Activated T-cell treated with anti-CD3 and anti-CD28 coated beads, Interleukin-2, amount 50 U/mL, for 4 hours (primary cell): ENCODE measurements around the gene IP6K2. TPM values are rescaled to one million over a fixed set of nuclear protein-coding genes. Genes with fewer than 3 reads are reported as not detected.
A peak's percentile ranks its signal among the peaks of the same experiment; 100 is the strongest.

Experiments
- ATAC-seq, 2 donors: fragments of 200-7000 bp; cut with Tn5 transposase; one replicate each; pipeline ENCODE4 v1.10.0; 2021
- DNase-seq: peaks from one replicate; pipeline ENCODE4 v3.0.0-alpha.2; 2020
- H3K27me3 Mint-ChIP-seq: one replicate; pipeline ENCODE4 v1.8.0; 2021; ENCODE audit warnings: low read depth, mixed read lengths
- H3K36me3 Mint-ChIP-seq: one replicate; pipeline ENCODE4 v1.8.0; 2022; ENCODE audit warnings: mixed read lengths; ENCODE audit not compliant: insufficient read depth
- H3K4me1 Mint-ChIP-seq: one replicate; pipeline ENCODE4 v1.8.0; 2021; ENCODE audit warnings: low read depth, mixed read lengths
- H3K4me3 Mint-ChIP-seq: one replicate; pipeline ENCODE4 v1.8.0; 2021; ENCODE audit warnings: mild to moderate bottlenecking, moderate library complexity, mixed read lengths
- H3K9me3 Mint-ChIP-seq: one replicate; pipeline ENCODE4 v1.8.0; 2021; ENCODE audit warnings: mixed read lengths
- total RNA-seq, 3 donors: library from RNA; stranded (reverse); gene quantifications; one replicate each; pipeline ENCODE4 v1.2.1, GENCODE V29; 2021

Gene IP6K2
- total RNA-seq, 3 donors from 2014 or later, result 39.9 to 45.9 (median 45.8) TPM

DNA sequence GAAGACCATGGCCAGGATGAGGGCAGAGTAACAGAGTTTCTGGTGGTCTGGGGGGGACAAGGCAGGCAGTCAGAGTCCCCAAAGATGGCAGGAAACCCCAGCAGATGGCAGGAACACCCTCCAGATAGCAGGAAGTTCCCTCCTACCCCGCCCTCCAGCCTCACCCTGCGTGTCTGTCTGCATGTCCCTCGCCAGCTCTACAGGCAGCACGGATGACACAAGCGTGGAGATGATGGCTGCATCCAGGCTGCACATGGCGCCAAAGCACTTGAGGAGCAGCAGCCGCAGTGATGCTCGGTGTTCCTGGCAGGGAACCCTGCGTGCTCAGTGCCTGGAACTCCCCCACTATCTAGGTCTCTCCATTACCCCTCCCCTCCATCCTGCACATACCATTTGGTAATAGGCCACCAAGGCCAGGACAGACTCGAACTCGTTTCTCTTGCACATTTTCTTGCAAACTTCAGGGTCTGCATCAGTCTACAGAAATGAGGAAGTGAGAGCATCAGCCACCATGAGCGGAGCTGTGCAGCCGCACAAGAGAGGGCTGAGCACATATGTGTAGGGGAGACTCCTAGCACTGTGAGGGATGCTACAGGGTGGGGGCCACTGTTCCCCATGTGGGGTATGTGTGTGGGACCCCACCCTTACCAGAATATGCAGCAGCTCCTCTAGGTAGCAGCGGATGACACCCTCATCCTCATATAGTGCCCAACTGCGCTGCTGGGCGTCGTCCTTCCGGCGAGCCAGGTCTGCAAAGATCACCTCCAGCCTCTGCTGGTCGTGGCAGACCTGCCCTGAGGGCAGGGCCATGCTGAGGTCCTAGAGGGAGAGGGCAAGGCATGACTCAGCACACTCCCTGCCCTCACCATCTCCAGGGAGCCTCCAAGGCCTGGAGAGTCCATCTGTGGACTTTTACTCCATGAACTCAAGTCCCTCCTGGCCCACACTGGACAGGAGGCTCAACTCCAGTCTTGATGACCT, 37.3 kb downstream of the IP6K2 start:
- Mint-ChIP-seq H3K9me3 (no peaks in the 10 kb centered on the region), H3K27me3 (no peaks in the 10 kb centered on the region), H3K4me1 (peaks cover 26% of the 10 kb centered on the region), H3K4me3 (no peak overlapping the region), H3K36me3 (peaks cover 31% of the 10 kb centered on the region)
- ATAC-seq, result no peak
- no peak for DNase-seq

DNA sequence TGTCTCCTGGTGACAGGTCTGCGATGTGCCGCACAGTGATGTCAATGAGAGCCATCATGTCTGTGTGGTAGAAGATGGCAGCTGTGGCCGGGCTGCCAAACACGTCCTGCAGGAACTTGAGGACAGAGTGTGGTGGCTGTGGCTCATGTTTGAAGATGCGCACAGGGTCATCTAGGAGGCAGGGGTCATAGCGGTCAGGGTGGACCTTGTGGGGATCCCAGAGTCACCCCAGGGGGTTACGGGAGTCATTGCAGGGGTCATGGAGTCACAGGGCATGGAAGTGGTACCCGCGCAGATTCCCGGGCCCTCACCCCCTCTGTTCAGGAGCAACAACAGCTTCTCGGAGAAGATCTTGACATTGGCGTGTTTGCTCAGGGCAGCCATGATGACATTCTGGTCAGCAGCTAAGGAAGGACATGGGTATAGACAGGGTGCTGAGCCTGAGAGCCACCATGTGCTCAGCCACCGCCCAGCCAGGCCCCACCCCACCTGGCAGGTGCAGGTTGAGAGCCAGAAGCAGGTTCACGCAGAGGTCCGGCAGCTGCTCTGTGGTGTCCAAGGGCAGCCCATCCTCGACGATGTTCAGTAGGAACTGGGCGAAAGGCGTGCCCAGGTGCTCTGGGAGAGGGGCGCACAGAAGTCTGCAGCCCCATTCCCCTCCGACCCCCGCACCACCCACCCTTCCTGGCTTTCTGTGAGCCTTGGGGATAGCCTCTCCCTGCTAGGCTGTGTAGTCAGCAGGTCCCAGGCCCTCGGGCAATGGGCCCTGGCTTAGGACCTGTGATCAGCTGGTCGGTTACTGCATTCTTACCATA, 38.2 kb downstream of the IP6K2 start:
- H3K9me3 Mint-ChIP-seq, result no peaks in the 10 kb centered on the region
- H3K27me3 Mint-ChIP-seq, result no peaks in the 10 kb centered on the region
- DNase-seq, result no peak
- peaks cover 18% of the 10 kb centered on the region for H3K4me1 Mint-ChIP-seq
- no peak overlapping the region for H3K4me3 Mint-ChIP-seq
- no peak for ATAC-seq
- H3K36me3 Mint-ChIP-seq, result peaks cover 31% of the 10 kb centered on the region

GRCh38 chr3:48678056-48678455, 39.0 kb downstream of the IP6K2 start:
- DNase-seq (no peak), ATAC-seq (no peak)
- Mint-ChIP-seq H3K4me3 (no peak overlapping the region), H3K4me1 (peaks cover 16% of the 10 kb centered on the region), H3K36me3 (peaks cover 31% of the 10 kb centered on the region), H3K27me3 (no peaks in the 10 kb centered on the region), H3K9me3 (no peaks in the 10 kb centered on the region)

DNA sequence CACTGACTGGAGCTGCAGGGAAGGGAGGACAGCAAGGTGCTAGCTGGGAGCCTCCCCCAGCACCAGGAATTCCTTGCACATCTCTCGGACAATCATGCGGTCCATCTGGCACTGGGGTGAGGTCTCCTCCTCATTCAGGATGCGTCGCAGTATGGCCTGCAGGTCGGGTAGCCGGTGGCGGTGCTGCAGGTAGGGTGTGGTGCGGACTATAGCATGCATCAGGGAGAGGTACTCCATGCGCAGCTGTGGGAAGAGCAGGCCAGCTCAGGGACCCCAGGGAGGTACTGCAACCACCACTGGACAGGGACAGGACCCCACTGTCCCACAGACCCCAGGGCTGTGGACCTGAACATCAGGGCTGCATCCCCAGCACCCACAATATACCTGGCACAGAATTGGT, 42.5 kb downstream of the IP6K2 start:
- Mint-ChIP-seq H3K4me1 (peaks cover 3% of the 10 kb centered on the region), H3K4me3 (no peak overlapping the region), H3K27me3 (no peaks in the 10 kb centered on the region), H3K9me3 (no peaks in the 10 kb centered on the region), H3K36me3 (peaks cover 22% of the 10 kb centered on the region)
- no peak for DNase-seq
- no peak for ATAC-seq

GRCh38 chr3:48672522-48672921, 44.5 kb downstream of the IP6K2 start:
- no peaks in the 10 kb centered on the region for H3K9me3 Mint-ChIP-seq
- ATAC-seq (no peak), DNase-seq (no peak)
- H3K4me1 Mint-ChIP-seq, result no peaks in the 10 kb centered on the region
- peaks cover 12% of the 10 kb centered on the region for H3K36me3 Mint-ChIP-seq
- H3K4me3 Mint-ChIP-seq, result no peak overlapping the region
- H3K27me3 Mint-ChIP-seq, result no peaks in the 10 kb centered on the region

GRCh38 chr3:48664929-48665328, 52.1 kb downstream of the IP6K2 start:
- Mint-ChIP-seq H3K27me3 (peaks cover 18% of the 10 kb centered on the region), H3K4me1 (peaks cover 18% of the 10 kb centered on the region), H3K36me3 (no peaks in the 10 kb centered on the region), H3K4me3 (no peak overlapping the region), H3K9me3 (no peaks in the 10 kb centered on the region)
- ATAC-seq (no peak), DNase-seq (no peak)

DNA sequence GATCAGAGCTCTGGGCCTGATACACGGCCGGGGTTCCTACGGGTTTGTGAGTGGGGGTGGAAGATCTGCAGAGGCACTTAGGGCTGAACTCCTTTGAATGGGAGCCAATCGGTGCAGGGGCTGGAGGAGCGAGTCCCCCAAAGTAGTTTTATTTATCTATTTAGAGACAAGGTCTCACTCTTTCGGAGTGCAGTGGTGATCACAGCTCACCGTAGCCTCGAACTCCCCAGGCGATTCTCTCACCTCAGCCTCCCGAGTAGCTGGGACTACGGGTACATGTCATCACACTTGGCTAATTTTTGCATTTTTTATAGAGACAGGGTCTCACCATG, 52.7 kb downstream of the IP6K2 start:
- peaks cover 21% of the 10 kb centered on the region for H3K27me3 Mint-ChIP-seq
- peaks cover 18% of the 10 kb centered on the region for H3K4me1 Mint-ChIP-seq
- peak overlapping the region; percentile 80 for H3K4me3 Mint-ChIP-seq
- H3K36me3 Mint-ChIP-seq, result no peaks in the 10 kb centered on the region
- no peaks in the 10 kb centered on the region for H3K9me3 Mint-ChIP-seq
- DNase-seq (no peak), ATAC-seq (no peak)

GRCh38 chr3:48663489-48664312, 53.3 kb downstream of the IP6K2 start:
- ATAC-seq, result peak; percentile 86
- peak overlapping the region; percentile 80 for H3K4me3 Mint-ChIP-seq

GRCh38 chr3:48662753-48663488, 54.1 kb downstream of the IP6K2 start, which contains the start of gene CELSR3:
Gene CELSR3 (minus strand): TSS chr3:48662886. CDS start chr3:48662634, 252 bp downstream.
- Mint-ChIP-seq H3K4me1 (peaks cover 19% of the 10 kb centered on the region), H3K4me3 (peak within 1 kb of the TSS; percentile 80), H3K9me3 (no peaks in the 10 kb centered on the region), H3K27me3 (peaks cover 25% of the 10 kb centered on the region), H3K36me3 (no peaks in the 10 kb centered on the region)
- ATAC-seq (peak; percentile 21 to 29), DNase-seq (peak; percentile 31)

More at GRCh38 chr3:48663489-48664312, 53.3 kb downstream of the IP6K2 start:
- no peaks in the 10 kb centered on the region for H3K36me3 Mint-ChIP-seq
- H3K9me3 Mint-ChIP-seq, result no peaks in the 10 kb centered on the region
- H3K27me3 Mint-ChIP-seq, result peaks cover 25% of the 10 kb centered on the region
- peak; percentile 76 for DNase-seq
- H3K4me1 Mint-ChIP-seq, result peaks cover 19% of the 10 kb centered on the region

DNA sequence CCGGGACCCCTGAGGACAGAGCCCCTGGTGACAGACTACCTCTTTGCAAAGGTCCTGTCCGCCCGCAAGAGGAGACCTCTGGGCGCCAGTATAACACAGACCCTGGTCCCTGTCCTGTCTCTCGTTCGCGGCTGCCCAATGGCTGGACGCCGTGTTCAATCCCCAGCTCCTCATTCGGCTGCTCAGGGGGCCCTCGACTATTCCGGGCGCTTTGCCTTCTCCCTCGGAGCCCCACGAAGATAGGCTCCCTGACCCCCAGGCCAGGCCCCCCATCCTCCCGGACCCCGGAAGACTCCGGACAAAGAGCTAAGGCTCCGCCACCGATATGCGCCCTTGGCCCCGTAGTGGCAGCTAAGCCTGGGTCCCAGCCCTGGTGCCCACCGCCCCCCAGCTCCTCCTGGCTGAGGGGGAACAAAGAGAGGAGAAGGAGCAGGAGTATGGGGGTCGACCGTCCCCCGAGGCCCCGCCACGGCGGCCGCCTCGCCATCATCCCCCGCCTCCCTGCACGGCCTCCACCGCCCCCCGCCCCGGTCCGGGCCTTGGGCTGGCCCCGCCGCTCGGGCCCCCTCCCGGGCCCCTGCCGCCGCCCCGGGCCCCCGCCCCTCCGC, 54.8 kb downstream of the IP6K2 start:
- DNase-seq (no peak), ATAC-seq (no peak)
- peaks cover 22% of the 10 kb centered on the region for H3K4me1 Mint-ChIP-seq
- H3K9me3 Mint-ChIP-seq, result no peaks in the 10 kb centered on the region
- peak overlapping the region; percentile 50 for H3K4me3 Mint-ChIP-seq
- no peaks in the 10 kb centered on the region for H3K36me3 Mint-ChIP-seq
- H3K27me3 Mint-ChIP-seq, result peaks cover 25% of the 10 kb centered on the region

GRCh38 chr3:48661501-48662144, 55.4 kb downstream of the IP6K2 start:
- Mint-ChIP-seq H3K4me1 (peaks cover 24% of the 10 kb centered on the region), H3K36me3 (no peaks in the 10 kb centered on the region), H3K9me3 (no peaks in the 10 kb centered on the region), H3K4me3 (peak overlapping the region; percentile 50), H3K27me3 (peaks cover 25% of the 10 kb centered on the region)
- ATAC-seq (peak; percentile 15 to 27), DNase-seq (peak; percentile 70)

DNA sequence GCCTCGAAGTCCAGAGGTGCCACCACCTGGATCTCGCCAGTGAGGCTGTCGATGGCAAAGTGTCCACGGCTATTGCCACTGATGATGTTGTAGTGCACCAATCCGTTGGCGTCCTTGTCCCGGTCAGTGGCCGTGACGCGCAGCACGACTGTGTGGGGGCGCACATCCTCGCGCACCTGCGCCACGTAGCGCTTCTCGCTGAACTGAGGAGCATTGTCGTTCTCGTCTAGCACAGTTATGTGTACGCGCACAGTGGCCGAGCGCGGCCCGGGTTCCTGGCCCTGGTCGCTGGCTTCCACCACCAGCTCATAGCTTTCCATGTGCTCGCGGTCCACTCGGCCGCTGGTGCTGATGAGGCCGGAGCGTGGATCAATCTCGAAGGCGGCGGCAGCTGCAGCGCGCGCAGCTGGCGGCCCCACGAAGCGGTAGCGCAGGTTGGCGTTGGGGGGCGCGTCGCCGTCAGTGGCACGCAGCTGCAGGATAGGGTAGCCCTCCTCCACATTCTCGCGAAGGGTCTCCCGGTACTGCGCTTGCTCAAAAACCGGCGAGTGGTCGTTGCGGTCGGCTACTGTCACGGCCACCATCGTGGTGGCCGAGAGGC, 56.1 kb downstream of the IP6K2 start:
- peak overlapping the region; percentile 26 for H3K4me3 Mint-ChIP-seq
- ATAC-seq, result no peak
- peaks cover 25% of the 10 kb centered on the region for H3K27me3 Mint-ChIP-seq
- H3K4me1 Mint-ChIP-seq, result peaks cover 24% of the 10 kb centered on the region
- no peaks in the 10 kb centered on the region for H3K9me3 Mint-ChIP-seq
- H3K36me3 Mint-ChIP-seq, result no peaks in the 10 kb centered on the region
- no peak for DNase-seq
